Uterus (tissue), 4 donors: ENCODE measurements around the gene FCRL5. TPM values are rescaled to one million over a fixed set of nuclear protein-coding genes. Genes with fewer than 3 reads are reported as not detected.

Experiments used
- DNase-seq, 2 donors: peaks; one replicate each; pipeline ENCODE4 v3.0.0-alpha.2; 2019 to 2020
- H3K27ac ChIP-seq, 2 donors: fragments of 200-600 bp; sonication (generic); 1 replicate in 1 of 2; 2 replicates in 1 of 2; pipeline ENCODE4 v1.5.1; 2016 to 2018
- H3K27me3 ChIP-seq, 2 donors: fragments of 200-600 bp; sonication (generic); one replicate each; pipeline ENCODE4 v1.5.1; 2018 to 2019; ENCODE audit warnings: control low read depth in 1 of 2
- H3K36me3 ChIP-seq, 2 donors: fragments of 200-600 bp; sonication (generic); one replicate each; pipeline ENCODE4 v1.5.1; 2019; ENCODE audit warnings: control low read depth in 1 of 2
- H3K4me1 ChIP-seq, 2 donors: fragments of 200-600 bp; sonication (generic); one replicate each; pipeline ENCODE4 v1.5.1; 2018 to 2019; ENCODE audit warnings: control low read depth in 1 of 2
- H3K4me3 ChIP-seq, 2 donors: fragments of 200-600 bp; sonication (generic); 1 replicate in 1 of 2; 2 replicates in 1 of 2; pipeline ENCODE4 v1.5.1; 2018 to 2019; ENCODE audit warnings: mild to moderate bottlenecking in 1 of 2
- H3K9me3 ChIP-seq, 2 donors: fragments of 200-600 bp; sonication (generic); one replicate each; pipeline ENCODE4 v1.5.1; 2019; ENCODE audit warnings: control low read depth in 1 of 2
- POLR2A ChIP-seq, 2 donors: fragments of 450-650 bp; IDR thresholded peaks; one replicate each; pipeline ENCODE4 v1.6.1; 2016; ENCODE audit warnings: antibody characterized with exemption in 2 of 2, mild to moderate bottlenecking in 1 of 2, moderate library complexity in 1 of 2
- intact Hi-C: fragments of 100-400 bp; cut with DNase I; formaldehyde crosslinking; loops from one replicate; pipeline ENCODE4 v1.15.1; 2023; ENCODE audit warnings: low total_unique reads
- total RNA-seq, 4 donors: library from RNA; depleted of rRNA in 3 of 4; stranded (reverse); fragments of >200 nt in 3 of 4; gene quantifications; one replicate each; pipeline versions ENCODE4 v1.1.0 to v1.2.4, GENCODE V29; 2014 to 2023
- TF ChIP-seq, protein P1 (sequence below), 4 experiments: fragments of 200-600 bp in 2 of 4; fragments of 450-650 bp in 2 of 4; sonication (generic) in 2 of 4; IDR thresholded peaks; one replicate each; pipeline ENCODE4 v1.5.1; 2016 to 2019; ENCODE audit warnings: antibody characterized with exemption in 4 of 4, mild to moderate bottlenecking in 2 of 4, moderate library complexity in 1 of 4
- donor health status: DM: yes; HTN: yes; CAD: no.

Gene FCRL5
- total RNA-seq, 4 donors from 2014 or later = 0.48 to 1.3 TPM; not detected in 2

DNA sequence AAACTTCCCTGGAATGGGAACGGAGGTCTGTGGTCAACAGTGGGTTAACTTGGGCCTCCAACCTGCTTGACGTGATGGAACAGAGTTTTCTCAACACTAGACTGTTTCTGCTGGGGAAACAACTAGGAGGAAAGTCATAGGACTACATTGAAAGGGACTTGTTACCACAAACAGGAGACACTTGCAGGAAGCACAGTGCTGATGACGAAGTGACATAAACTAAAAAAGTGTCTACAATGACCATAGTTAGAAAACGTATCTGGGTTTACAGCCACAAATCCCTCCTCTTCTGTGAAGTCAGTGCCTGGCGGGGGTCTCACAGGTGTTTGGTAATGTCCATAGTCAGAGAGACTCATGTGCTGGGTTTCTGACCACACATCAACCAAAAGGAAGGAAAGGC, 86.3 kb downstream of the FCRL5 start:
- intact Hi-C loops = no loop called here
- DNase-seq = no peak
- no peaks in the 10 kb centered on the region for H3K4me1 ChIP-seq

More for the DNA sequence above, 86.3 kb downstream of the FCRL5 start:
- Histone ChIP-seq H3K4me3 (no peak overlapping the region), H3K27ac (no peak overlapping the region), H3K36me3 (no peaks in the 10 kb centered on the region), H3K9me3 (no peaks in the 10 kb centered on the region), H3K27me3 (no peaks in the 10 kb centered on the region)
- TF ChIP-seq, protein P1, sequence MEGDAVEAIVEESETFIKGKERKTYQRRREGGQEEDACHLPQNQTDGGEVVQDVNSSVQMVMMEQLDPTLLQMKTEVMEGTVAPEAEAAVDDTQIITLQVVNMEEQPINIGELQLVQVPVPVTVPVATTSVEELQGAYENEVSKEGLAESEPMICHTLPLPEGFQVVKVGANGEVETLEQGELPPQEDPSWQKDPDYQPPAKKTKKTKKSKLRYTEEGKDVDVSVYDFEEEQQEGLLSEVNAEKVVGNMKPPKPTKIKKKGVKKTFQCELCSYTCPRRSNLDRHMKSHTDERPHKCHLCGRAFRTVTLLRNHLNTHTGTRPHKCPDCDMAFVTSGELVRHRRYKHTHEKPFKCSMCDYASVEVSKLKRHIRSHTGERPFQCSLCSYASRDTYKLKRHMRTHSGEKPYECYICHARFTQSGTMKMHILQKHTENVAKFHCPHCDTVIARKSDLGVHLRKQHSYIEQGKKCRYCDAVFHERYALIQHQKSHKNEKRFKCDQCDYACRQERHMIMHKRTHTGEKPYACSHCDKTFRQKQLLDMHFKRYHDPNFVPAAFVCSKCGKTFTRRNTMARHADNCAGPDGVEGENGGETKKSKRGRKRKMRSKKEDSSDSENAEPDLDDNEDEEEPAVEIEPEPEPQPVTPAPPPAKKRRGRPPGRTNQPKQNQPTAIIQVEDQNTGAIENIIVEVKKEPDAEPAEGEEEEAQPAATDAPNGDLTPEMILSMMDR (IDR thresholded peaks at IDR 0.05) = no peak
- no peak for TF ChIP-seq POLR2A (IDR thresholded peaks at IDR 0.05)

Other genes starting within 250 kb of the FCRL5 start
- gene FCRL4, start 45.6 kb upstream of the FCRL5 start, total RNA-seq = not detected
- gene FCRL3, start 148.3 kb upstream of the FCRL5 start, total RNA-seq = under 1 TPM in 1 of 4 donors, not detected in 3; 0.21 TPM
- gene FCRL2, start 224.6 kb upstream of the FCRL5 start, total RNA-seq = under 1 TPM; 0.51 to 0.67 (median 0.57) TPM